Left ventricle myocardium inferior (tissue), 1 donor: ENCODE results near the gene FLII. TPM values are rescaled to one million over a fixed set of nuclear protein-coding genes. Genes with fewer than 3 reads are reported as not detected.

Experiments used
- DNase-seq: peaks from one replicate; pipeline ENCODE4 v3.0.0-alpha.2; 2020
- H3K27ac ChIP-seq: fragments of 200-600 bp; replicated peaks from 2 replicates; pipeline ENCODE4 v1.8.0; 2021
- H3K27me3 ChIP-seq: fragments of 200-600 bp; 2 replicates; pipeline ENCODE4 v1.8.0; 2021; ENCODE audit warnings: low read depth
- H3K36me3 ChIP-seq: fragments of 200-600 bp; 2 replicates; pipeline ENCODE4 v1.8.0; 2021
- H3K4me1 ChIP-seq: fragments of 200-600 bp; 2 replicates; pipeline ENCODE4 v1.8.0; 2021
- H3K4me3 ChIP-seq: fragments of 200-600 bp; 2 replicates; pipeline ENCODE4 v1.8.0; 2021; ENCODE audit warnings: mild to moderate bottlenecking, moderate library complexity
- H3K9me3 ChIP-seq: fragments of 200-600 bp; replicated peaks from 2 replicates; pipeline ENCODE4 v1.8.0; 2021
- intact Hi-C: fragments of 100-400 bp; cut with micrococcal nuclease; formaldehyde crosslinking; loops from one replicate; pipeline ENCODE4 v1.11.0; 2022
- total RNA-seq: library from RNA; stranded (reverse); fragmentation: NEBNext Ultra II Directional; extraction: Animal tissue kit (Norgen Biotek cat#: 25700); gene quantifications from one replicate; pipeline ENCODE4 v1.2.1, GENCODE V29; 2021
- TF ChIP-seq, protein P1 (sequence below): fragments of 200-600 bp; IDR thresholded peaks from 2 replicates; pipeline ENCODE4 v1.8.0; 2021; ENCODE audit warnings: antibody characterized with exemption, mild to moderate bottlenecking, borderline replicate concordance
- donor health status: DM: no; HTN: yes; CAD: no; lungs with severe emphysema.

The FLII gene
- total RNA-seq, 1 donor from 2014 or later, result 257 TPM

DNA sequence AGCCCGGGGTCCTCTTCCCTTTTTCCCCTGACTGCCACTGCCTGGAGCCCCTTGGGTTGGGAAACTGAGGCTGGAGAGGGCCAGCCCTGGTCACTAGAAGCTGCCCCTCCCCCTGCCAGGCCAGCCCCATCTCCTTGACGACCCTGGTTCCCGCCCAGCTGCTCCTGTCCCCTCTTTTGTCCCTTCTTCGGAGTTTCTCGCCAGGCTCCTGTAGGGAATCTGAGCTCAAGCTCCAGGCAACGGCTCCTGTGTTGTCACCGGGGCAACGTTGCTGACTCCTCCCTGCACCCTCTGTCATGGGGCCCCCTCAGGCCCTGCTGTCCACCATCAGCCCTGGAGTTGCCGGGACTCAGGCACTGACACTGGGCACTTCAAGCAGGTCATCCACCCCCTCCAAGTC, 27.4 kb downstream of the FLII start:
- TF ChIP-seq, protein P1, sequence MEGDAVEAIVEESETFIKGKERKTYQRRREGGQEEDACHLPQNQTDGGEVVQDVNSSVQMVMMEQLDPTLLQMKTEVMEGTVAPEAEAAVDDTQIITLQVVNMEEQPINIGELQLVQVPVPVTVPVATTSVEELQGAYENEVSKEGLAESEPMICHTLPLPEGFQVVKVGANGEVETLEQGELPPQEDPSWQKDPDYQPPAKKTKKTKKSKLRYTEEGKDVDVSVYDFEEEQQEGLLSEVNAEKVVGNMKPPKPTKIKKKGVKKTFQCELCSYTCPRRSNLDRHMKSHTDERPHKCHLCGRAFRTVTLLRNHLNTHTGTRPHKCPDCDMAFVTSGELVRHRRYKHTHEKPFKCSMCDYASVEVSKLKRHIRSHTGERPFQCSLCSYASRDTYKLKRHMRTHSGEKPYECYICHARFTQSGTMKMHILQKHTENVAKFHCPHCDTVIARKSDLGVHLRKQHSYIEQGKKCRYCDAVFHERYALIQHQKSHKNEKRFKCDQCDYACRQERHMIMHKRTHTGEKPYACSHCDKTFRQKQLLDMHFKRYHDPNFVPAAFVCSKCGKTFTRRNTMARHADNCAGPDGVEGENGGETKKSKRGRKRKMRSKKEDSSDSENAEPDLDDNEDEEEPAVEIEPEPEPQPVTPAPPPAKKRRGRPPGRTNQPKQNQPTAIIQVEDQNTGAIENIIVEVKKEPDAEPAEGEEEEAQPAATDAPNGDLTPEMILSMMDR, result no peak
- Histone ChIP-seq H3K36me3 (peaks cover 27% of the 10 kb centered on the region), H3K9me3 (no peaks in the 10 kb centered on the region), H3K27me3 (no peaks in the 10 kb centered on the region), H3K4me1 (peaks cover 8% of the 10 kb centered on the region), H3K27ac (no peak overlapping the region), H3K4me3 (no peak overlapping the region)
- intact Hi-C loops, result no loop called here
- DNase-seq, result no peak

DNA sequence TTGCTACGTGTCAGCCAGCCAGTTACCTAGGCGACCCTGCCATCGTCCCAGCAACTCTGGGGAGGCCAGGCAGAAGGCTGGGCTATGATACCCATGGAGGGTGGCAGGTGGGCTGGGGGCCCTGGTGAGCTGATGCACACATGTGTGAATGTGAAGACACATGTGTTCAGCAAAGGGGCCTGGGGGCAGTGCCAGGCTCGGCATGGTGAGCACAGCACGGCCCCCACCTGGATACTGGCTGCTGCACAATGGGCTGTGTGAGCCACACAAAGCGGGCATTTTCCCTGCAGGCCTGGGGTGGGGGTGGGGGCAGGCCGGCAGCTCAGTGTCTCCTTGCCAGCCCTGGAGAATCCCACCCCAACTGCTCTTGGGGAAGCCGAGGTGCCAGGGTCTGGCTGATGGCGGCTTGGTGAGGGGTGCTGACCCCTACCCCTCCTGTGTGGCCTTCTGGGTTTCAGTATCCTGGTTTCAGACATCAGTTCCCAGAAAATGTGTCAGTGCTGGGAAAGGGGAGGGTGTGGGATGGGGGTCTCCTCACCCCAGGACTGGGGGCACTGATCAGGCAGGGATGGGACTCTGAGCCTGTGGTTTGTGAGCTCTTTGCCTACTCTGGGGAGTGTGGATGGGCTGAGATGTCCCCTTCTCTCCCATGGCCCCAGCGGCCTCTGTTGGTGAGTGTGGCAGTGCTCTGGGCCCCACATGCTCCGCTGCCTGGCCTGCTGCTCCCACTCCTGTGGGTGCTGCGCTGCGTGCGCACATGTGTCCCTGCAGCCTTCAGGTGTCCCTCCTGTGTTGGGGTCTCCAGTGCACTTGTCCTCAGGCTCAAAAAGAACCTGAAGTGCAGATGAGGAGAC, 28.0 kb downstream of the FLII start:
- Histone ChIP-seq H3K27me3 (no peaks in the 10 kb centered on the region), H3K27ac (no peak overlapping the region), H3K4me3 (no peak overlapping the region), H3K36me3 (peaks cover 20% of the 10 kb centered on the region), H3K4me1 (peaks cover 11% of the 10 kb centered on the region), H3K9me3 (no peaks in the 10 kb centered on the region)
- no peak for DNase-seq
- intact Hi-C loops, result no loop called here
- TF ChIP-seq, protein P1, result no peak

DNA sequence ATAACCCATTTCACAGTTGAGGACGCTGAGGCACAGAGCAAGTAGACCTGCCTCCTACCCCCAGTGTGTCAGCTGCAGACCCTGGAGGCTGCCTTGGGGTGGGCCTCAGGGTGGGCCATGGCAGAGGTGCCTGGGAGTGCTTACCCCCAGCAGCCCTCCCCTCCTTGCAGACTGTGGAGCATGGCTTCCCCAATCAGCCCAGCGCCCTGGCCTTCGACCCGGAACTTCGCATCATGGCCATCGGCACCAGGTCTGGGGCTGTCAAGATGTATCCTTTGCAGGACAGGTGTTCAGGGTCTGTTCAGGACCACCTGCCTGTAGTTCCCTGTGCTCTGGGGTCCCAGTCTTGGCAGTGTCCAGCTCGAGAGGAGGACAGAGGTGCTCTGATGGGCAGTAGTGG, 28.8 kb downstream of the FLII start:
- H3K9me3 ChIP-seq, result no peaks in the 10 kb centered on the region
- TF ChIP-seq, protein P1, result no peak
- H3K36me3 ChIP-seq, result peaks cover 13% of the 10 kb centered on the region
- intact Hi-C loops, result no loop called here
- no peak for DNase-seq
- H3K4me1 ChIP-seq, result peaks cover 15% of the 10 kb centered on the region
- H3K27ac ChIP-seq, result no peak overlapping the region
- no peak overlapping the region for H3K4me3 ChIP-seq
- no peaks in the 10 kb centered on the region for H3K27me3 ChIP-seq

DNA sequence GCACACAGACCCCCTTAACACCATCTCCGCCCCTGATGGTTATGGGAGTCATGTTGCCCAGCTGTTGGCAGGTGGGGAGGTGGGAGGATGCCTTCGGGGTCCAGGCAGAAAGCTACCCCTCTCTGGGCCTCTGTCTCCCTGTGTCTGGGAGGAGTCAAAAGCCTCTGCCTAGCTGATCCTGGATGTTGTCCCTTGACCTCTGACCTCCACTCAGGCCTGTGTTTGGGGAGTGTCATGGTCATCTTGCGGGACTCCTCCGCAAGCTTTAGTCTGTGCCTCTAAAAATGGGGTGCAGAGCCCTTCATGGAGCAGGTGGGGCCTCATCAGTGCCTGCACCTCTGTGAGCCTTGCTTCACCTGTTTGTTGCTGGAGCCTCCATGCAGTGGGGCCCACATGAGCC, 29.3 kb downstream of the FLII start:
- Histone ChIP-seq H3K4me1 (peaks cover 20% of the 10 kb centered on the region), H3K27me3 (no peaks in the 10 kb centered on the region), H3K4me3 (no peak overlapping the region), H3K9me3 (no peaks in the 10 kb centered on the region), H3K27ac (no peak overlapping the region), H3K36me3 (peaks cover 7% of the 10 kb centered on the region)
- TF ChIP-seq, protein P1, result no peak
- no peak for DNase-seq
- intact Hi-C loops, result no loop called here

DNA sequence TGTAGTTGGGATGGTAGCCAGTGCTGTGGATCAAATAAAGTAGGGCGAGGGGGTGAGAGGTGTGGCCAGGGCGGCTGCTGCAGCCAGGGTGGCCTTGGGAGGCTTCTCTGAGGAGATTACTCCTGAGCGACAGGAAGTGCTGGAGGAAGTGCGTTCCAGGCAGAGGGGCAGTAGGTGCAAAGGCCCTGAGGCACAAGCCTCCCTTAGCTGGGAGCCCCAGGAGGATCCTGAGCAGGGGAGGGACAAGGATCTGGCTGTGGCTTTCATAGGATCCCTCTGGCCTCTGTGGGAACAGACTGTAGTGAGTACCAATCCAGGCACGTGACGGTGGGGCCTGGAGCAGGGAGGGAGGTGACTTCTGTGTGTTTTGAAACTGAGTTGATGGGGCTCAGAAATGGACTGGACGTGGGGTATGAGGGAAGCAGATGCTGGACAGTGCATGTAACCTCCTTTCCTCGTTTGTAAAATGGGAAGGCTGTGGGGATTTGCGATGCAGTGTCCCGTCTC, 30.3 kb downstream of the FLII start:
- H3K4me1 ChIP-seq, result peaks cover 21% of the 10 kb centered on the region
- H3K4me3 ChIP-seq, result no peak overlapping the region

More for the DNA sequence above, 30.3 kb downstream of the FLII start:
- Histone ChIP-seq H3K27me3 (no peaks in the 10 kb centered on the region), H3K36me3 (no peaks in the 10 kb centered on the region), H3K9me3 (no peaks in the 10 kb centered on the region), H3K27ac (no peak overlapping the region)
- TF ChIP-seq, protein P1, result no peak
- DNase-seq, result no peak
- intact Hi-C loops, result no loop called here
